ENCODE data around the gene SFMBT2. TPM values are rescaled to one million over a fixed set of nuclear protein-coding genes. Genes with fewer than 3 reads are reported as not detected.

SFMBT2 gene
- total RNA-seq, 2 experiments from 2014 or later = 7.9 to 8.3 TPM

DNA sequence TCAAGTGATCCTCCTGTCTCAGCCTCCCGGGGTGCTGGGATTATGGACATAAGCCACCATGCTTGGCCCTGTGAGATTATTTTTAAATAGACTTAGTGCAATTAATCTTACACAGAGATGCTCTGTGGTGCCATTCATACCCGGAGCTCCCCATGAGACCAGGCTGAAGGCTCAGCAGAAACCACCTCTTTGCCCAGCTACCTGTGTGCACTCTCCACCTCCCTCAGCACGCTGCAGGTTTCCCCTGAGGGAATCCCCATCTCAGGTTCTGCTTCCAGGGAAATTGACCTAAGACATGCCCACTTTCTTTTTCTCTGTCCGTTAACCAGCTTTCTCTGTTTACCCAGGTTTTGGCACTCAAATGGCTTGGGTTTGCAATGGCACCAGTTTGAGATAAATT, 260.5 kb downstream of the SFMBT2 start:
- DNase-seq (ENCODE audit: low spot score) = no peak
- H3K27ac ChIP-seq (ENCODE audit: low read depth, low read length, poor library complexity, severe bottlenecking) = no peak overlapping the region
- no peaks in the 10 kb centered on the region for H4K20me1 ChIP-seq (ENCODE audit: insufficient read depth, low read length)
- H3K4me1 ChIP-seq (ENCODE audit: insufficient read depth, low read length, poor library complexity, severe bottlenecking) = no peaks in the 10 kb centered on the region
- H3K79me2 ChIP-seq (ENCODE audit: insufficient read depth, low read depth, low read length) = no peaks in the 10 kb centered on the region
- TF ChIP-seq EZH2phosphoT487 (IDR thresholded peaks at IDR 0.05; ENCODE audit: borderline replicate concordance, low read depth, low read length) = no peak
- TF ChIP-seq, protein P1, sequence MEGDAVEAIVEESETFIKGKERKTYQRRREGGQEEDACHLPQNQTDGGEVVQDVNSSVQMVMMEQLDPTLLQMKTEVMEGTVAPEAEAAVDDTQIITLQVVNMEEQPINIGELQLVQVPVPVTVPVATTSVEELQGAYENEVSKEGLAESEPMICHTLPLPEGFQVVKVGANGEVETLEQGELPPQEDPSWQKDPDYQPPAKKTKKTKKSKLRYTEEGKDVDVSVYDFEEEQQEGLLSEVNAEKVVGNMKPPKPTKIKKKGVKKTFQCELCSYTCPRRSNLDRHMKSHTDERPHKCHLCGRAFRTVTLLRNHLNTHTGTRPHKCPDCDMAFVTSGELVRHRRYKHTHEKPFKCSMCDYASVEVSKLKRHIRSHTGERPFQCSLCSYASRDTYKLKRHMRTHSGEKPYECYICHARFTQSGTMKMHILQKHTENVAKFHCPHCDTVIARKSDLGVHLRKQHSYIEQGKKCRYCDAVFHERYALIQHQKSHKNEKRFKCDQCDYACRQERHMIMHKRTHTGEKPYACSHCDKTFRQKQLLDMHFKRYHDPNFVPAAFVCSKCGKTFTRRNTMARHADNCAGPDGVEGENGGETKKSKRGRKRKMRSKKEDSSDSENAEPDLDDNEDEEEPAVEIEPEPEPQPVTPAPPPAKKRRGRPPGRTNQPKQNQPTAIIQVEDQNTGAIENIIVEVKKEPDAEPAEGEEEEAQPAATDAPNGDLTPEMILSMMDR (conservative IDR thresholded peaks at IDR 0.05; ENCODE audit: low read length) = no peak
- no peak overlapping the region for H3K4me2 ChIP-seq (ENCODE audit: low read length)
- no peaks in the 10 kb centered on the region for H3K36me3 ChIP-seq (ENCODE audit: insufficient read depth, low read length)
- intact Hi-C loops (cut with micrococcal nuclease; ENCODE audit: unreplicated experiment) = no loop called here
- H3K4me3 ChIP-seq (ENCODE audit: low read depth, low read length, poor library complexity, severe bottlenecking) = no peak overlapping the region
- H3K9me2 ChIP-seq (ENCODE audit: insufficient read depth, low read length) = no peaks in the 10 kb centered on the region
- BruUV-seq (replicated peaks) = no TSS peak
- ChIA-PET POLR2A (interaction anchor here (1.0 kb wide), 1 partner anchor 29 kb away, joined by 4 read pairs; no protein-coding TSS in a partner anchor), CTCF (ENCODE audit: unreplicated experiment) (no interaction called here)
- no peaks in the 10 kb centered on the region for H3K9me3 ChIP-seq (ENCODE audit: low read length)
- no peak overlapping the region for H2AFZ ChIP-seq (ENCODE audit: low read length)

DNA sequence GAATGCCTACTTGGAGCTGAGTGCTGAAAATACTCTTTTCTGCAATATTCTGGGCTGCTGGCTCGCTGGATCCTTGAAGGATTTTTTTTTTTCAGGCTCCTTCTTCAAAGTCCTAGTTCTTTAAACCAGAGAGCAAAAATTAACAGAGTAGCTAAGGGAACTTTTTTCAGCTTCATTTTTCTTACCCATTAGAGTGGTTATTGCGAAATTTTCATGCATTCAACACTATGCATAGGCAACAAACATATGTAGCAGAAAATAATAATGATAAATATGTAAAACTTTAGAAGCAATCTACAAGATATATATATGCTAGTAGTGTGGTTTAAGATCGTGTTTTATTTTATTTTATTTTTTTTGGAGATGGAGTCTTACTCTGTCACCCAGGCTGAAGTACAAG, 264.6 kb downstream of the SFMBT2 start:
- Histone ChIP-seq H3K36me3 (ENCODE audit: insufficient read depth, low read length) (no peaks in the 10 kb centered on the region), H3K9me3 (ENCODE audit: low read length) (no peaks in the 10 kb centered on the region), H3K4me1 (ENCODE audit: insufficient read depth, low read length, poor library complexity, severe bottlenecking) (no peaks in the 10 kb centered on the region), H3K4me3 (ENCODE audit: low read depth, low read length, poor library complexity, severe bottlenecking) (no peak overlapping the region), H4K20me1 (ENCODE audit: insufficient read depth, low read length) (no peaks in the 10 kb centered on the region), H3K27ac (ENCODE audit: low read depth, low read length, poor library complexity, severe bottlenecking) (no peak overlapping the region), H3K9me2 (ENCODE audit: insufficient read depth, low read length) (no peaks in the 10 kb centered on the region), H3K4me2 (ENCODE audit: low read length) (no peak overlapping the region), H2AFZ (ENCODE audit: low read length) (no peak overlapping the region), H3K79me2 (ENCODE audit: insufficient read depth, low read depth, low read length) (no peaks in the 10 kb centered on the region)
- intact Hi-C loops (cut with micrococcal nuclease; ENCODE audit: unreplicated experiment) = no loop called here
- ChIA-PET POLR2A (interaction anchor here (0.6 to 0.7 kb wide), 2 partner anchors 240 to 1529 kb away, joined by 3 read pairs; no protein-coding TSS in a partner anchor), CTCF (ENCODE audit: unreplicated experiment) (no interaction called here)
- no peak for DNase-seq (ENCODE audit: low spot score)
- TF ChIP-seq, protein P1 (conservative IDR thresholded peaks at IDR 0.05; ENCODE audit: low read length) = no peak
- TF ChIP-seq EZH2phosphoT487 (IDR thresholded peaks at IDR 0.05; ENCODE audit: borderline replicate concordance, low read depth, low read length) = no peak
- BruUV-seq (replicated peaks) = no TSS peak

DNA sequence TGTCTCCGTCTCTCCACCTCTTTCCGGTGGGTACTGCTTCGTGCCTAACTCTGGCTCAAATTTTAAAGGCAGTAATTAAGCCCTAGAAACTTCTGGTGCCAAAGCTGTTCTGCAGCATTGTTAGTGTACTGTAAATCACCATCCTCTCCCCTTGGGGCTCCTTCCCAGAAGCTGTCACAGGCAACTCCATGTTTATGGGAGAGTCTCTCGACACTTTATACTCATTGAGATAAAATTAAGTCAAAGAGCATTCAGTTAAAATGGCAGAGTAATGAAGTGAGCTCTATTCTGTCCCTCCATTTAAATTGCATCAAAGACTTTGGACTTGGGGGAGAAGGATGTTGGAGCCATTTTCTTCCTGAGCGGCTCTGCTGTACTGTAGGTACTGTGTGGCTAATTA, 274.8 kb downstream of the SFMBT2 start:
- H3K4me3 ChIP-seq (ENCODE audit: low read depth, low read length, poor library complexity, severe bottlenecking) = no peak overlapping the region
- H3K9me3 ChIP-seq (ENCODE audit: low read length) = no peaks in the 10 kb centered on the region
- no peaks in the 10 kb centered on the region for H3K9me2 ChIP-seq (ENCODE audit: insufficient read depth, low read length)
- H4K20me1 ChIP-seq (ENCODE audit: insufficient read depth, low read length) = no peaks in the 10 kb centered on the region
- no peak overlapping the region for H3K27ac ChIP-seq (ENCODE audit: low read depth, low read length, poor library complexity, severe bottlenecking)
- H3K79me2 ChIP-seq (ENCODE audit: insufficient read depth, low read depth, low read length) = no peaks in the 10 kb centered on the region
- no TSS peak for BruUV-seq (replicated peaks)
- no peaks in the 10 kb centered on the region for H3K36me3 ChIP-seq (ENCODE audit: insufficient read depth, low read length)
- no peak for TF ChIP-seq EZH2phosphoT487 (IDR thresholded peaks at IDR 0.05; ENCODE audit: borderline replicate concordance, low read depth, low read length)
- TF ChIP-seq, protein P1 (conservative IDR thresholded peaks at IDR 0.05; ENCODE audit: low read length) = no peak
- POLR2A ChIA-PET = no interaction called here
- intact Hi-C loops (cut with micrococcal nuclease; ENCODE audit: unreplicated experiment) = no loop called here
- no peak overlapping the region for H3K4me2 ChIP-seq (ENCODE audit: low read length)
- CTCF ChIA-PET (ENCODE audit: unreplicated experiment) = no interaction called here
- DNase-seq (ENCODE audit: low spot score) = no peak
- no peak overlapping the region for H2AFZ ChIP-seq (ENCODE audit: low read length)
- no peaks in the 10 kb centered on the region for H3K4me1 ChIP-seq (ENCODE audit: insufficient read depth, low read length, poor library complexity, severe bottlenecking)

Measured in OCI-LY7 (cell line).